GM12878 (cell line): ENCODE results near the gene MXI1. TPM values are rescaled to one million over a fixed set of nuclear protein-coding genes. Genes with fewer than 3 reads are reported as not detected.

ENCODE experiments used
- ATAC-seq: fragments of 200-7000 bp; cut with Tn5 transposase; 3 replicates; pipeline ENCODE4 v1.9.1; 2020; ENCODE audit warnings: mild to moderate bottlenecking, moderate library complexity
- BruUV-seq: library from RNA; stranded (reverse); fragments of 400-500 nt; replicated peaks from 2 replicates; lab custom pipeline; 2021; lab: Mats Ljungman, UMichigan
- CTCF ChIA-PET: fragments of 300-600 bp; sonication (Branson Sonifier 250); formaldehyde crosslinking; extraction: SDS; loops from one replicate; lab custom pipeline; 2021; ENCODE audit warnings: inconsistent platforms; lab: Yijun Ruan, JAX
- POLR2A ChIA-PET: fragments of 350-600 bp; formaldehyde crosslinking; extraction: SDS; loops from one replicate; lab custom pipeline; 2021; ENCODE audit warnings: inconsistent platforms; lab: Charles Lee
- RAD21 ChIA-PET: fragments of 300-600 bp; sonication (Branson Sonifier 250); formaldehyde crosslinking; loops from one replicate; lab custom pipeline; 2023; ENCODE audit warnings: antibody characterized with exemption; ENCODE audit not compliant: unreplicated experiment; lab: Charles Lee
- SMC1A ChIA-PET: fragments of 300-600 bp; sonication (Branson Sonifier 250); formaldehyde crosslinking; loops from one replicate; lab custom pipeline; 2023; ENCODE audit not compliant: unreplicated experiment, uncharacterized antibody; lab: Charles Lee
- DNase-seq: peaks from one replicate; pipeline ENCODE4 v3.0.0-alpha.2; 2011; ENCODE audit warnings: low read depth, low spot score
- FAIRE-seq: peaks from 3 replicates; lab custom pipeline; 2011; peaks lifted over from hg19 to GRCh38; lab: Jason Lieb, UNC
- H2AFZ ChIP-seq: 2 replicates; pipeline ENCODE4 v1.6.0; 2011; ENCODE audit warnings: low read depth, low read length, control low read depth; ENCODE audit not compliant: control insufficient read depth
- H3K27ac ChIP-seq: 2 replicates; pipeline ENCODE4 v1.5.1; 2011; ENCODE audit warnings: control low read depth; ENCODE audit not compliant: control insufficient read depth, insufficient read depth
- H3K27me3 ChIP-seq, 2 experiments: replicated peaks in 1 of 2; 2 replicates each; pipeline versions ENCODE4 v1.6.0 to v1.6.1; 2011; ENCODE audit warnings: low read length in 1 of 2; ENCODE audit not compliant: control insufficient read depth in 2 of 2, insufficient read depth in 2 of 2
- H3K36me3 ChIP-seq, 2 experiments: 2 replicates each; pipeline ENCODE4 v1.5.1; 2011; ENCODE audit warnings: low read length in 1 of 2; ENCODE audit not compliant: control insufficient read depth in 2 of 2, insufficient read depth in 2 of 2
- H3K4me1 ChIP-seq: 2 replicates; pipeline ENCODE4 v1.6.1; 2011; ENCODE audit warnings: mild to moderate bottlenecking, low read length, moderate library complexity, mixed read lengths; ENCODE audit not compliant: control insufficient read depth, insufficient read depth
- H3K4me2 ChIP-seq: 2 replicates; pipeline ENCODE4 v1.6.0; 2011; ENCODE audit warnings: control low read depth; ENCODE audit not compliant: control insufficient read depth, insufficient read depth
- H3K4me3 ChIP-seq: fragments of 200-600 bp; sonication (generic); 2 replicates; pipeline ENCODE4 v1.5.1; 2016
- H3K79me2 ChIP-seq: 2 replicates; pipeline ENCODE4 v1.6.0; 2011; ENCODE audit warnings: low read length; ENCODE audit not compliant: control insufficient read depth, insufficient read depth
- H3K9ac ChIP-seq: 2 replicates; pipeline ENCODE4 v1.8.0; 2011; ENCODE audit warnings: low read length, control low read depth, mixed read lengths; ENCODE audit not compliant: control insufficient read depth, insufficient read depth
- H3K9me3 ChIP-seq: replicated peaks from 3 replicates; pipeline ENCODE4 v1.5.1; 2011; ENCODE audit warnings: mild to moderate bottlenecking, low read length; ENCODE audit not compliant: control insufficient read depth, insufficient read depth
- H4K20me1 ChIP-seq: 2 replicates; pipeline ENCODE4 v1.6.0; 2011; ENCODE audit not compliant: control insufficient read depth, insufficient read depth
- BCLAF1 ChIP-seq: fragments of 450-650 bp; IDR thresholded peaks from 2 replicates; pipeline ENCODE4 v1.6.1; 2017; ENCODE audit warnings: antibody characterized with exemption, mild to moderate bottlenecking, moderate library complexity
- BRCA1 ChIP-seq: IDR thresholded peaks from 2 replicates; pipeline ENCODE4 v1.6.1; 2011; ENCODE audit warnings: low read depth, low read length, improper control_type of control experiment
- CBX5 ChIP-seq: sonication (generic); IDR thresholded peaks from 2 replicates; pipeline ENCODE4 v1.6.1; 2016; ENCODE audit warnings: low read depth, moderate library complexity, mild to moderate bottlenecking, inconsistent platforms
- IRF5 ChIP-seq: fragments of 450-650 bp; IDR thresholded peaks from 2 replicates; pipeline ENCODE4 v1.6.1; 2017; ENCODE audit warnings: borderline replicate concordance
- KDM1A ChIP-seq: fragments of 200-600 bp; sonication (generic); IDR thresholded peaks from 2 replicates; pipeline ENCODE4 v1.6.1; 2016; ENCODE audit warnings: borderline replicate concordance
- LARP7 ChIP-seq: fragments of 450-650 bp; IDR thresholded peaks from 2 replicates; pipeline ENCODE4 v1.6.1; 2017; ENCODE audit warnings: mild to moderate bottlenecking
- MYB ChIP-seq: fragments of 150-350 bp; IDR thresholded peaks from 2 replicates; pipeline ENCODE4 v1.6.1; 2014; ENCODE audit warnings: mild to moderate bottlenecking, low read depth, low read length, borderline replicate concordance
- NBN ChIP-seq: fragments of 450-650 bp; IDR thresholded peaks from 2 replicates; pipeline ENCODE4 v1.6.1; 2016
- NRF1 ChIP-seq: conservative IDR thresholded peaks from 2 replicates; pipeline ENCODE4 v1.6.1; 2011; ENCODE audit warnings: mild to moderate bottlenecking, low read depth, low read length, improper control_type of control experiment
- RB1 ChIP-seq: fragments of 450-650 bp; formaldehyde crosslinking; IDR thresholded peaks from 2 replicates; pipeline ENCODE4 v1.6.1; 2017; ENCODE audit warnings: mild to moderate bottlenecking, borderline replicate concordance
- in situ Hi-C: fragments of 300-500 bp; cut with MboI; formaldehyde crosslinking; loops from 9 replicates; pipeline ENCODE4 v1.14.3; 2018; ENCODE audit warnings: mixed read lengths
- intact Hi-C: fragments of 100-400 bp; cut with micrococcal nuclease; formaldehyde crosslinking; loops from one replicate; pipeline ENCODE4 v1.14.2; 2022; ENCODE audit not compliant: unreplicated experiment
- polyA plus RNA-seq, 11 experiments: library from polyadenylated mRNA; depleted of rRNA in 4 of 11; unstranded in 6 of 11; stranded (reverse) in 5 of 11; fragments of >200 nt; fragmentation: Nextera tagmentation in 4 of 11; fragmentation: Illumina TruSeq in 1 of 11; extraction: Ambion mirVana in 4 of 11; extraction: Trizol in 1 of 11; gene quantifications; 1 replicate in 1 of 11; 2 replicates in 10 of 11; pipeline versions ENCODE4 v1.2.1 to v1.2.3, GENCODE V29; 2011 to 2016; ENCODE audit warnings: inconsistent platforms in 2 of 11, missing spikeins in 2 of 11, low read depth in 1 of 11
- total RNA-seq, 4 experiments: library from RNA; depleted of rRNA in 3 of 4; stranded (reverse); fragments of >200 nt in 3 of 4; fragmentation: Illumina TruSeq in 1 of 4; extraction: Trizol in 1 of 4; gene quantifications; 2 replicates each; pipeline versions ENCODE4 v1.2.1 to v1.2.3, GENCODE V29; 2013 to 2021

Gene MXI1
- total and polyA plus RNA-seq, 10 of the 15 experiments (the other 5 are each of a cell fraction or from before 2014, with no cell fraction given), result 0.23 to 8.0 (median 0.41) TPM

GRCh38 chr10:110259317-110259716, 51.9 kb downstream of the MXI1 start:
- CTCF ChIA-PET, result interaction anchor here (1.1 to 1.8 kb wide), 2 partner anchors 19 to 375 kb away, joined by 4 to 7 read pairs; no protein-coding TSS in a partner anchor
- no peaks in the 10 kb centered on the region for H3K4me1 ChIP-seq
- in situ Hi-C loops (no loop called here), intact Hi-C loops (no loop called here)
- no peaks in the 10 kb centered on the region for H3K79me2 ChIP-seq
- no peak overlapping the region for H3K9ac ChIP-seq
- H3K4me2 ChIP-seq, result no peak overlapping the region
- SMC1A ChIA-PET, result interaction anchor here (1.0 to 2.1 kb wide), 6 partner anchors 8 to 122 kb away, joined by 3 to 6 read pairs (median 4); no protein-coding TSS in a partner anchor
- no peak overlapping the region for H3K4me3 ChIP-seq
- H3K9me3 ChIP-seq, result peaks cover 2% of the 10 kb centered on the region; the same call in 2 of the 3 replicates
- H3K36me3 ChIP-seq, result no peaks in the 10 kb centered on the region
- ATAC-seq (no peak), FAIRE-seq (no peak), DNase-seq (no peak)
- no peak overlapping the region for H2AFZ ChIP-seq
- H3K27ac ChIP-seq, result no peak overlapping the region
- no peaks in the 10 kb centered on the region for H4K20me1 ChIP-seq
- RAD21 ChIA-PET, result no interaction called here
- no TSS peak for BruUV-seq
- POLR2A ChIA-PET, result no interaction called here
- H3K27me3 ChIP-seq, result no peaks in the 10 kb centered on the region; a peak in 1 of 4 replicates
- TF ChIP-seq BRCA1 (no peak), BCLAF1 (no peak), NBN (no peak), KDM1A (no peak), IRF5 (no peak), MYB (no peak), RB1 (no peak), CBX5 (no peak), LARP7 (no peak), NRF1 (no peak)
